GM18505 (cell line): ENCODE data around the gene IL23A.

Experiments used
- ATAC-seq: cut with Tn5 transposase; IDR thresholded peaks from one replicate; pipeline ENCODE4 v1.9.1; 2021; ENCODE audit not compliant: unreplicated experiment
- POLR2A ChIP-seq: IDR thresholded peaks from 4 replicates; pipeline ENCODE4 v1.6.1; 2011; ENCODE audit warnings: borderline replicate concordance; ENCODE audit not compliant: insufficient read depth, insufficient read length; ENCODE audit errors: extremely low read depth

Gene IL23A

DNA sequence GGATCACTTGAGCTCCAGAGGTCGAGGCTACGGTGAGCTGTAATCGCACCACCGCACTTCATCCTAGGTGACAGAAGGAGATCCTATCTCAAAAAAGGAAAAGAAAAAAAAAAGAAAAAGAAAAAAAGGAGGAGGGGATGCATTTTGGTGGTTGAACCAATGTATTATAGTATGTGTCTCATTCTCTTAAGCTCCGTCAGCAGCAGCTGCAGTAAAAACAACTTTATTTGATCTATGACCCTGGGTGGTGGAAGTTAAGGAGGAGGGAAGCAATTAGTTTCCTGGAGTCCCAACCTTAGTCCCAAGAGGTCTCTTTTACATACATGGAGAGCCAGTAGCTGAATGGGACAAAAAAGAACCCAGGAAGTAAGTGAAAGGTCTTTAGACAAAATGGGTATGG lies 50.7 kb downstream of the IL23A start:
- no peak for ATAC-seq
- no peak for TF ChIP-seq POLR2A
